ENCODE results near the gene SPTSSA. TPM values are rescaled to one million over a fixed set of nuclear protein-coding genes. Genes with fewer than 3 reads are reported as not detected.
"Not testable (repeated sequence)": the region's sequence is repeated elsewhere in the genome, so short reads cannot be mapped to it uniquely, and the experiment has no call there.

Gene SPTSSA
- total RNA-seq, 2 experiments from 2014 or later = 8.7 to 8.9 TPM

DNA sequence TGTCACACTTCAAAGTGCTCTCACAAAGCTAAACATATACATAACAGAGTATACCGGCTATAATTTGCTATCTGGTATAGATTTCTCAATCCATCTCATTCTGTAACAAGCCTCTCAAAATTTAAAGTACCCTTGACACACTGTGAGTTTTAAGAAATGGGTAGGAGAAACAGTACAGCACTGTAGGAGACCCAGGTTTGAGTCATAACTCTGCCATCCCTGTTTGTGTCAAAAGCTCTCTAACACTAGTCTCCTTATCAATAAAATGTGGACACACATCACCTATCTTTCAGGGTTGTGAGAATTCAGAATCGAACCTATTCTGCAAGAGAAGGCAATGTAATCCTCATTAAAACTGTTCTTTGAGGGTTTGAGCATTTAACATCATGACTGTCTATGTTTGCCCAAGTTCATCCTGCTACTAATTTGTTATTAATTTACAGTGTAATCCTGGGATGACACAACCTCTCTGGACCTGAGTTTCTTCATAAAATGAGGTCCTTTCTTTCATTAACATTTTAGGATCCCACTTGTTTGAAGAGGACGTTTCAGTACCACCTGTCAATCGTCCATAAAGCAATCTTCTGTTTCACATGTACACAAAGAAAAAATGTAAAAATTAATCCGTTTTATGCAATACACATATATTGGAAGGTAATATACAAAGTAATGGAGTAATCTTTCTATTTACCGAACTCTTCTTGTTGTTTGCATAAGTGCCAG lies 12.1 kb downstream of the SPTSSA start:
- Mint-ChIP-seq H3K9me3 (ENCODE audit: low read depth) (no peaks in the 10 kb centered on the region), H3K4me1 (no peaks in the 10 kb centered on the region), H3K4me3 (no peak overlapping the region), H3K36me3 (ENCODE audit: low read depth) (peaks cover 14% of the 10 kb centered on the region), H3K27ac (no peak overlapping the region), H3K27me3 (no peaks in the 10 kb centered on the region)
- CTCF ChIA-PET = interaction anchor here (0.6 kb wide), 1 partner anchor 81 kb away, joined by 4 read pairs; no protein-coding TSS in a partner anchor
- no peak for DNase-seq
- intact Hi-C loops (cut with DNase I, micrococcal nuclease) = no loop called here
- POLR2A ChIA-PET = no interaction called here
- ATAC-seq = no peak

DNA sequence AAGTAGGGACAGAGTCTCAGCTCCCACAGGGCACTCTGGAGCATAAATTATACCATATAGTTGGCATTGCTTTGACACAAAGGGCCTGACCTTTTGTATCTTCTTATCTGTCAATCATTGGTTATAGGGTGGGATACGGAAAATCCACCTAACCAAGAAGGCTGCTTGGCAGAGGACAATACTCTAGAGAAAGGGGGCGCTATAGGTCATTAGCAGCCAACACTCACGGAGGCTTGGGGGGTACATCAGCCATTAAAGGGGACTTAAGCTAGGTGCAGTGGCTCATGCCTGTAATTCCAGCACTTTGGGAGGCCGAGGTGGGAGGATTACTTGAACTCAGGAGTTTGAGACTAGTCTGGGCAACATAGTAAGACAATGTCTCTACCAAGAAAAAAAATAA lies 22.9 kb downstream of the SPTSSA start:
- Mint-ChIP-seq H3K27me3 (no peaks in the 10 kb centered on the region), H3K9me3 (ENCODE audit: low read depth) (no peaks in the 10 kb centered on the region), H3K36me3 (ENCODE audit: low read depth) (no peaks in the 10 kb centered on the region), H3K4me3 (no peak overlapping the region), H3K27ac (no peak overlapping the region), H3K4me1 (no peaks in the 10 kb centered on the region)
- ATAC-seq (no peak), DNase-seq (no peak)
- intact Hi-C loops (cut with DNase I, micrococcal nuclease) = no loop called here
- CTCF ChIA-PET = interaction anchor here (0.6 to 1.2 kb wide), 3 partner anchors 7 to 107 kb away, joined by 3 to 4 read pairs (median 3); no protein-coding TSS in a partner anchor
- POLR2A ChIA-PET = no interaction called here

DNA sequence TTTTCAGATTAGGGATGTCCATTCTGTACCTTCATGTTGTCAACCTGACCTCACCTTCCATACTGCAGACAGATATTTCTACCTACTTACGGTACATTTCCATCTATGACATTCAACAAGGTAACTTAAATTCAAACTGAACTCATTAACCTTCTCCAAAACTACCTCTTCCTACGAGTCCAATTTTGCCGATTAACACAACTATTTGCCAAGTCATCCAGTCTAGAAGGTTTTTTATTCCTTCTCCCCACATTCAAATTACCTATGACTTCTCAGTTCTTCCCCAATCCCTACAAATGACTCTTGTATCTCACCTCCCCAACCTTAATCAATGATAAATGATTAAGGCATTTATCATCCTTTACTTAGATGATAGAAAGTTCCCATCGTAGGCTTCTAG lies 23.6 kb downstream of the SPTSSA start:
- ChIA-PET CTCF (no interaction called here), POLR2A (no interaction called here)
- Mint-ChIP-seq H3K4me1 (no peaks in the 10 kb centered on the region), H3K27me3 (no peaks in the 10 kb centered on the region), H3K27ac (no peak overlapping the region), H3K36me3 (ENCODE audit: low read depth) (no peaks in the 10 kb centered on the region), H3K4me3 (no peak overlapping the region), H3K9me3 (ENCODE audit: low read depth) (no peaks in the 10 kb centered on the region)
- ATAC-seq (no peak), DNase-seq (no peak)
- intact Hi-C loops (cut with DNase I, micrococcal nuclease) = no loop called here

DNA sequence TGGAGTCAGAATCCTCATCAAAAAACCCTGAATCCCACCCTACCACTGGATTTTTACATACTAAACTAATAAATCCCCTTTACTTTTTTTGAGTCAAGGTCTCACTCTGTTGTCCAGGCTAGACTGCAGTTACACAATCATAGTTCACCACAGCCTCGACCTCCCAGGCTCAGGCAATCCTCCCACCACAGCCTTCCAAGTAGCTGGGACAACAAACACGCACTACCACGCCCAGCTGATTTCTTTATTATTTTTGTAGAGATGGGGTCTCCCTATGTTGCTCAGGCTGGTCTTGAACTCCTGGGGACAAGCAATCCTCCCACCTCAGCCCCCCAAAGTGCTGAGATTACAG lies 24.3 kb downstream of the SPTSSA start:
- CTCF ChIA-PET = interaction anchor here (0.7 kb wide), 1 partner anchor 97 kb away, joined by 3 read pairs; no protein-coding TSS in a partner anchor

DNA sequence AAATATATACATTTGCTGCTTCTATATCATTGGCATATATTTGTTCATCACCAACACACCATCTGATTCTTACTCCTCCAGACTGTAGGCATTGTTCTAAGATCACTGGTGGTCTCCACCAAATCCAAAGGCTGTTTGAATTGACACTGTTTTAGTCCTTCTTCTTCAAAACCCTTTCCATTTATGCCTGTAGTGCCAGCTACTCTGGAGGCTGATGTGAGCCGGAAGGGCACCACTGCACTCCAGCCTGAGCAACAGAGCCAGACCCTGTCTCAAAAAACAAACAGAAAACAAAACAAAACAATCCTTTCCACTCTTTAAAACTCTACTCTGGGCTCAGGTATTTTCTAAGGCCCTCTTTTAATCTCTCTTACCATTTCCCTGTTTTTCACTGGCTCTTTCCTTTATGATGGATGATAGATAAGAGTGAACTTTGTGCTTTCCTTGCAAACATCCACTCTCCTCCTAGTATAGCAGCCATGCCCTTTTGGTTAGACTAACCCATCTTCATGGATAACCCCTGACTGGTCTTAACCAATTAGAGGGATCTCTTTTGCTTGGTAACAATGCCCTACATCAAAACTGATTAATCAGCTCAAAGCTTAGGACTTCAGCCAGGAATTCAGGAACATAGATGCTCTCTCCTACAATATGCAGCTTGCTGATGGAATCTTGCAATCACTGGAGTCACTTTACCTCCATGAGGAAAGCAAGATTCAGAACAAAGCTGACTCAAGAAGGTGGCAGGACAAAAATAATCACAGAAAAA lies 24.9 kb downstream of the SPTSSA start:
- POLR2A ChIA-PET = no interaction called here
- Mint-ChIP-seq H3K9me3 (ENCODE audit: low read depth) (no peaks in the 10 kb centered on the region), H3K27me3 (no peaks in the 10 kb centered on the region), H3K4me1 (no peaks in the 10 kb centered on the region), H3K4me3 (no peak overlapping the region), H3K27ac (no peak overlapping the region), H3K36me3 (ENCODE audit: low read depth) (no peaks in the 10 kb centered on the region)
- no peak for DNase-seq
- no peak for ATAC-seq
- intact Hi-C loops (cut with DNase I, micrococcal nuclease) = no loop called here
- CTCF ChIA-PET = interaction anchor here (0.7 kb wide), 1 partner anchor 97 kb away, joined by 3 read pairs; no protein-coding TSS in a partner anchor

More for the DNA sequence above, 24.3 kb downstream of the SPTSSA start:
- POLR2A ChIA-PET = interaction anchor here (0.7 kb wide), 1 partner anchor 1696 kb away, joined by 4 read pairs; no protein-coding TSS in a partner anchor
- no peaks in the 10 kb centered on the region for H3K36me3 Mint-ChIP-seq (ENCODE audit: low read depth)
- no peaks in the 10 kb centered on the region for H3K4me1 Mint-ChIP-seq
- intact Hi-C loops (cut with DNase I, micrococcal nuclease) = no loop called here
- no peak for ATAC-seq
- H3K4me3 Mint-ChIP-seq = no peak overlapping the region
- no peak for DNase-seq
- no peak overlapping the region for H3K27ac Mint-ChIP-seq
- H3K9me3 Mint-ChIP-seq (ENCODE audit: low read depth) = no peaks in the 10 kb centered on the region
- no peaks in the 10 kb centered on the region for H3K27me3 Mint-ChIP-seq

DNA sequence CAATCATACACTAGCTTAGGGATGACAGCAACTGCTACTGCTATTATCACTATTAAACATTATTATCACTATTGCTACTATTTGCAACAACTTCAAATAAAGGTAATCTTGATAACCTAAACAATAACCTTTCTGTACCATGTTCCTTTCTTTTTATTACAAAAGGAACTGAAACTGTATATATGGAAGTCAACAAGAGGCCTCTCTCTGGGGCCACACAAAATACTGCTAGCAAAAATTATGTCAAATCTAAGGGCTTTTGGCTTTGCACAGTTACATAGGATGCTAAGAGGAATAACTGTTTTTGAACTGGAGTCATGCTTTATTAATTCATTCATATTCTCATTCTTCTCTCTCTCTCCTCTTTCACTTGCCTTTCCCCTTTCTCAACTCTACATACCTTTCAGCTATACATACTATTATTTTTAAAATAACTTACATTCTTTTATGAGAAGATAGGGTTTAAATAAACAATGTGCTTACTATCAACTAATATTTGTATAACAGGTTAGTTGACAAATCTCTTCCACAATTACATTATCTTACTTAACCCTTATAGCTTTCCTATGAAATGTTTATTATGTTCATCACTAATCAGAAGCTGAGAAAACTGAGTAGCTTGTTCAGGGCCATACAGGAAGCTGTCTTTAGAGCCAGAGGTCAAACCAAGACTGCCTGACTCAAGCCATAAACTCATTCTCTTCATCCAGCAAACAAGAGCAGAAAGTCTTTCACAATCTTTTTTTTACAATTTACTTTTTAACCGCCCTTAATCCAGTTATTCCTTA lies 25.7 kb downstream of the SPTSSA start:
- H3K27ac Mint-ChIP-seq = no peak overlapping the region
- H3K4me1 Mint-ChIP-seq = no peaks in the 10 kb centered on the region
- DNase-seq (no peak), ATAC-seq (no peak)
- ChIA-PET POLR2A (no interaction called here), CTCF (interaction anchor here (0.7 kb wide), 1 partner anchor 113 kb away, joined by 3 read pairs; no protein-coding TSS in a partner anchor)
- no peak overlapping the region for H3K4me3 Mint-ChIP-seq
- H3K27me3 Mint-ChIP-seq = no peaks in the 10 kb centered on the region
- intact Hi-C loops (cut with DNase I, micrococcal nuclease) = no loop called here
- no peaks in the 10 kb centered on the region for H3K36me3 Mint-ChIP-seq (ENCODE audit: low read depth)
- H3K9me3 Mint-ChIP-seq (ENCODE audit: low read depth) = no peaks in the 10 kb centered on the region

DNA sequence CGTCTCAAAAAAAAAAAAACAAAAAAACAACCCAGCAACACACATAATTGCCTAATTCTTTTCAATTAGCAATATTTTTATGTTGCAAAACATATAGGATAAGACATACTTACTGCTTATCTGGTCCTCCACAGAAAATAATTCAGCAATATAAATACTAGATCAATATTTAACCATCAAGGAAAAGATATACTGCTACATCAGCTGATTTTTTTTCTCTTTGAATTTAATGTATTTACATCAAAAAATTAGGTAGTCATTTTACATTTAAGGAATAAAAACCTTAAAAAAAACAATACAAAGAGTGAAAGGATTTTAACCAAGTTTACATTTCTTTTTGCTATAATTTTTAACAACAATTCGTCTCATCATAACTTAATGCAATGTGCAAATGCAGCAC lies 28.1 kb downstream of the SPTSSA start:
- Mint-ChIP-seq H3K36me3 (ENCODE audit: low read depth) (no peaks in the 10 kb centered on the region), H3K27ac (no peak overlapping the region), H3K9me3 (ENCODE audit: low read depth) (no peaks in the 10 kb centered on the region), H3K27me3 (no peaks in the 10 kb centered on the region), H3K4me3 (no peak overlapping the region), H3K4me1 (no peaks in the 10 kb centered on the region)
- ATAC-seq (no peak), DNase-seq (no peak)
- intact Hi-C loops (cut with DNase I, micrococcal nuclease) = no loop called here
- CTCF ChIA-PET = no interaction called here
- POLR2A ChIA-PET = no interaction called here

DNA sequence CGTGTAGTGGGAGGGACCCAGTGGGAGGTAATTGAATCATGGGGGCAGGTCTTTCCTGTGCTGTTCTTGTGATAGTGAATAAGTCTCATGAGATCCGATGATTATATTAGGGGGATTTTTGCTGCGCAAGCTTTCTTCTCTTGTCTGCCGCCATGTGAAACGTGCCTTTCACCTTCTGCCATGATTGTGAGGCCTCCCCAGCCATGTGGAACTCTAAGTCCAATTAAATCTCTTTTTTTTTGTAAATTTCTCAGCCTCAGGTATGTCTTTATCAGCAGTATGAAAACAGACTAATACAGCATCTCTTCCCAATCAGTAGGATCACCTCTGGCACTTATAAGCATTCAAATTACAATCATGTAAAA lies 34.0 kb downstream of the SPTSSA start:
- H3K4me3 Mint-ChIP-seq; H3K27ac Mint-ChIP-seq; DNase-seq; H3K36me3 Mint-ChIP-seq (ENCODE audit: low read depth); ATAC-seq; H3K27me3 Mint-ChIP-seq; H3K4me1 Mint-ChIP-seq; H3K9me3 Mint-ChIP-seq (ENCODE audit: low read depth); POLR2A ChIA-PET; intact Hi-C loops (cut with DNase I, micrococcal nuclease): not testable (repeated sequence)
- CTCF ChIA-PET = interaction anchor here (0.9 kb wide), 1 partner anchor 67 kb away, joined by 3 read pairs; no protein-coding TSS in a partner anchor

DNA sequence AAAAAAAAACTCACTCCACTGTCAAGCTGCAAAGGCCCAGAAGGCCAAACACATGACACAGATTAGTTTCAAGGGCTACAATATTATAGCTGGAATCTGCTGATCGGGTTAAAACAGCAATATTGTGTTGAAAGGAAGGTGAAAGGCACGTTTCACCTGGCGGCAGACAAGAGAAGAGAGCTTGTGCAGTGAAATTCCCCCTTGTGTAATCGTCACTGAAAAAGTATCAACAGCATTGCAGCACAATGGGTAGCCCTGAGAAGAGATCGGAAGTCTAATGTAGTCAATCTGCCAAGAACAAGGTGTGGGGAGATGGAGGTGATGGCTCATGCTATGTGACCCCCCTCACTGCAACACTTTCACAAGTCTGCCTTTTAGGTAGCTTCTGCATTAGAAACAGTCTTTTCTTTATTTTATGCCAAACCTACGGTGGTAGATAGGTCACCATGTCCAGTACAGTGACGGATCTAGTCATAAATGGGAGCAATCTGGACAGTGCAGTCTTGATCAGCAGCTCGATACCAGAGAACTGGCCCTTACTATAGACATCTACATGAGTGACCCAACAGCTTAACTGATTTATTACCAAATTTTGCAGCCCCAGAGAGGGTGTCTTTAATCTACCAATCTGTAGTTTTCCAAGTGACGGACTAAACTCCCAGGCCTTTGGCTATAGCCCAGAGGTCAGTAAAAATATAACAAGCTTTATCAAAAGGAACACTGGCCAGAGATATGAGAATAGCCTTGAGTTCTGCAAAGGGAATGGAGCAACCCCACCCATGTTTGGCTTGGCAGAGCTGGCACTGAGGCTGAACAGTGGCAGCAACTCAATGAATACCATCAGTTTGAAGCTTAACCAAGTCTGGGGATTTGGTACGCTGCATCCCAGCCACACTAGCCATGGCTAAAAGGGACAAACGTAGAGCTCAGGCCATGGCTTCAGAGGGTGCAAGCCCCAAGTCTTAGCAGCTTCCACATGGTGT lies 35.4 kb downstream of the SPTSSA start:
- Mint-ChIP-seq H3K4me1 (no peaks in the 10 kb centered on the region), H3K27ac (no peak overlapping the region), H3K4me3 (no peak overlapping the region), H3K36me3 (ENCODE audit: low read depth) (no peaks in the 10 kb centered on the region), H3K27me3 (no peaks in the 10 kb centered on the region), H3K9me3 (ENCODE audit: low read depth) (no peaks in the 10 kb centered on the region)
- ChIA-PET POLR2A (no interaction called here), CTCF (interaction anchor here (0.5 to 0.8 kb wide), 3 partner anchors 11 to 1646 kb away, joined by 3 to 4 read pairs (median 3); no protein-coding TSS in a partner anchor)
- ATAC-seq (no peak), DNase-seq (no peak)
- intact Hi-C loops (cut with DNase I, micrococcal nuclease) = no loop called here

DNA sequence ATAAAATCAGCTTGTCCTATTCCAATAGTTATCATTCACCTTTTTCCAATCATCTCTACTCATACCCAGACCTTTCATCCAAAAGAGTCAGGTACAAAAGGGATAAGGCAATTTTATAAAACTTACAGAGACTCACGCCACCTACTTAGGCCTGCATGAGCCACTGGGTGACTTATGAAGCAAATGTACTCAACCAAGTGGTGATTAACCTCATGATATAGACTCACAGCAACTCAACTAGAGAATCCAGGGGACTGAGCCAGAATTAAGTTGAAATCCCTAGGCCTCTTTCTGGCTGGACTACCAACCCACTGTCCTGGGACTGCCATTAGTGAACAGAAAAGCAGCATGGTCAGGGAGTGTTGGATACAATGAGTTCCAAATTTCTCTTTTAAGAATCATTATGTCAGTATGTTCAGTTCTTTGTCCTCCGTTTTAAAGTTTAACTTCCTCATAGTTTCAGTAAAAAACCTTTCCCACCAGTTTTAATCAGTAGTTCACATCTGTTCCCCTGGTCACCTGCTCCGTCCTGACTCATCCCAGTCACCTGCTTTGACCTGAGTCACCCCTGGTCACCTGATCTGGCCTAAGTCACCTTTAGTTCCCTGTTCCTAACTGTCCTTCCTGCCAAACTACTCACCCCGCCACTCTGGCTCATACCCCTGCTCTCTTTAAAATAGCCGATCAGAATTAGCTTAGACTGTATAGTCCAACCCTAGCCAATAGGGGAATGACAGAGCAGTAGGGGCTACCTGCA lies 36.8 kb downstream of the SPTSSA start:
- intact Hi-C loops (cut with DNase I, micrococcal nuclease) = no loop called here
- ChIA-PET POLR2A (no interaction called here), CTCF (interaction anchor here (0.8 kb wide), 1 partner anchor 93 kb away, joined by 3 read pairs; no protein-coding TSS in a partner anchor)
- H3K4me3 Mint-ChIP-seq = no peak overlapping the region
- H3K27me3 Mint-ChIP-seq = no peaks in the 10 kb centered on the region
- peaks cover 8% of the 10 kb centered on the region for H3K9me3 Mint-ChIP-seq (ENCODE audit: low read depth)
- no peak for ATAC-seq
- DNase-seq = no peak
- H3K27ac Mint-ChIP-seq = no peak overlapping the region
- no peaks in the 10 kb centered on the region for H3K4me1 Mint-ChIP-seq
- no peaks in the 10 kb centered on the region for H3K36me3 Mint-ChIP-seq (ENCODE audit: low read depth)
